NCI-H128 (cell line): ENCODE measurements around the gene WWTR1.

ENCODE experiments used
- DNase-seq: peaks from one replicate; lab custom pipeline; 2025; ENCODE audit not compliant: unreplicated experiment; lab: John Stamatoyannopoulos, UW

WWTR1 gene

GRCh38 chr3:149474250-149474817 is 183.5 kb downstream of the WWTR1 start, which contains the start of gene TM4SF4:
Gene TM4SF4 (plus strand): TSS chr3:149474697. CDS start chr3:149474878, 181 bp downstream.
- DNase-seq = no peak

- no peak for DNase-seq
Observed at GRCh38 chr3:149473357-149474249, 184.2 kb downstream of the WWTR1 start.

- DNase-seq = no peak
Observed at GRCh38 chr3:149472030-149472797, 185.6 kb downstream of the WWTR1 start.

GRCh38 chr3:149470381-149470780 is 187.4 kb downstream of the WWTR1 start:
- no peak for DNase-seq

GRCh38 chr3:149468504-149469212 is 189.2 kb downstream of the WWTR1 start:
- no peak for DNase-seq
